ENCODE measurements around the gene TSEN15.

The TSEN15 gene

DNA sequence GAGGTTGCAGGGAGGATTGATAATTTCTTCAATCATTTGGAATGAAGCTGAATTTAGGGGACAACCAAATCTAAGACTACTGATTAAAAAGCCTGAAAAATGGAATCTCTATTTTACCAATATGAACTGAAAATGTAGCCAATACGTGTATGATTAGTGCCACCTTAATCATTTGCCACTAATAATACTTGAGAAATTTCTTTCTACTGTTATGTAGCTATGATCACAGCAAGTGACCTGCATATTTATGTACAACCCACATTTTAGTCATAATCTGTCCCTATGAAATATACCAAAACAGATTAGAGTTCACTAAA, 20.5 kb upstream of the TSEN15 start:
- Histone ChIP-seq H3K27ac (ENCODE audit: low read depth, low read length, severe bottlenecking) (no peak overlapping the region), H3K4me1 (ENCODE audit: control insufficient read depth, insufficient read depth, low read length, poor library complexity, severe bottlenecking) (no peaks in the 10 kb centered on the region), H3K9me3 (ENCODE audit: control insufficient read depth, low read length) (no peaks in the 10 kb centered on the region), H3K36me3 (ENCODE audit: control insufficient read depth, insufficient read depth, low read length) (no peaks in the 10 kb centered on the region), H3K4me3 (ENCODE audit: extremely low read depth, insufficient read depth, low read length, poor library complexity, severe bottlenecking) (no peak overlapping the region)
- WGBS, 2 experiments (ENCODE audit: insufficient coverage in 2 of 2), result no CpG with 5 or more reads among the region's 1 CpG

DNA sequence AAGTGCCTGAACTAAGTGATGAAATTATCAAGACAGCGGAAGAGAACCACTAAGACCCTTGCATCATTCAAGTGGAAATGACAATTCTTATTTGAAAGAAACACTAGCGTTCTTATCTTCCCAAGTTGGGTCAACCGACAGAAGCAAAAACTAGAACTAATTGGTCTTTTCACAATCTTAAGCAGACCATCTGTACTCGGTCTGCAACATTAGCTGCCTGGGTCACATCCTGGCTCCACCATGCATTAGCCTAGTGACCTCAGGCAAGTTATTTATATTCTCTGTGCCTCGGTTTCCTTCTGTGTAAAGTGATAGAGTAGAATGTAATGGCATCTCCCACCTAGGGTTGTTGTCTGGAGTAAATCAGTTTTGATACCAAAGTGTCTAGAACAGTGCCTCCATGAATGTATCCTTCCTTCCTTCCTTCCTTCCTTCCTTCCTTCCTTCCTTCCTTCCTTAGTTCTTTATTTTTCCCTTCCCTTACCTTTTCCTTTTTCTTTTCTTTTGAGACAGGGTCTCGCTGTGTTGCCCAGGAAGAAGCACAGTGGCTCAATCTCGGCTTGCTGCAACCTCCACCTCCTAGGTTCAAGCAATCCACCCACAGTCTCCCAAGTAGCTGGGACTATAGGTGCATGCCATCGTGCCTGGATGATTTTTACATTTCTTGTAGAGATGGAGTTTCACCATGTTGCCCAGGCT, 20.0 kb upstream of the TSEN15 start:
- Histone ChIP-seq H3K4me1 (ENCODE audit: control insufficient read depth, insufficient read depth, low read length, poor library complexity, severe bottlenecking) (no peaks in the 10 kb centered on the region), H3K36me3 (ENCODE audit: control insufficient read depth, insufficient read depth, low read length) (no peaks in the 10 kb centered on the region), H3K4me3 (ENCODE audit: extremely low read depth, insufficient read depth, low read length, poor library complexity, severe bottlenecking) (no peak overlapping the region), H3K27ac (ENCODE audit: low read depth, low read length, severe bottlenecking) (no peak overlapping the region), H3K9me3 (ENCODE audit: control insufficient read depth, low read length) (no peaks in the 10 kb centered on the region)
- WGBS, 2 experiments (ENCODE audit: insufficient coverage in 2 of 2), result 85 to 92% methylated on average over 6 to 7 of the region's 8 CpGs

DNA sequence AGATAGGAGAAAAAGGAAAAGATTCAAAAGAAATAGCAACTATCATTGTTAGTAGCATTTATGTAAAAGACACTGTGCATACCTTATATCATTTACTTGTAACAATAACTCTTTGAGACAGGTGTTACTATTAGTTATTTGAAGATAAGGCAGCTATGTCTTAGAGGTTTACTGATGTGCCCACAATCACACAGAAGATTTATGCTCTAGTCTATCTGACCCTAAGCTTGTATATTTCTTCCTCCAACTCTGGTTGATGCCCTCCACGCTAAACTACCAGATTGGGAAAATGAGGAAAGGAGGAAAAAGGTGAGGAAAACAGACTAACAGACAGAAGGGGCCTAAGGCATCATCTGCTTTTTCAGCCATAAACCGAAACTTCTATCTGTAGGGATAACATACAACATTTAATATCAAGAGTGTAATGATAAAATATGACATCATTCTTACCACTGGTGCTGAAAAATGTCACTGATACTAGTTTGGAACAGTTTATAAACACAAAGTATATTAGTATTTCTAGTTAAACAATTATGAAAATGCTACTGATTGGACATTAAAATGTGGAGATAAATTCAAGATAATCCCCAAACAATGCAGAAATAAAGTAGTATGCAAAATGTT, 19.1 kb upstream of the TSEN15 start:
- no peaks in the 10 kb centered on the region for H3K9me3 ChIP-seq (ENCODE audit: control insufficient read depth, low read length)
- H3K4me1 ChIP-seq (ENCODE audit: control insufficient read depth, insufficient read depth, low read length, poor library complexity, severe bottlenecking), result no peaks in the 10 kb centered on the region
- H3K27ac ChIP-seq (ENCODE audit: low read depth, low read length, severe bottlenecking), result no peak overlapping the region
- H3K4me3 ChIP-seq (ENCODE audit: extremely low read depth, insufficient read depth, low read length, poor library complexity, severe bottlenecking), result no peak overlapping the region
- no peaks in the 10 kb centered on the region for H3K36me3 ChIP-seq (ENCODE audit: control insufficient read depth, insufficient read depth, low read length)
- WGBS, 2 experiments (ENCODE audit: insufficient coverage in 2 of 2), result no CpG with 5 or more reads among the region's 2 CpGs

- WGBS, 2 experiments (ENCODE audit: insufficient coverage in 2 of 2), result 71 to 73% methylated on average over 3 of the region's 3 CpGs
- no peak overlapping the region for H3K4me3 ChIP-seq (ENCODE audit: extremely low read depth, insufficient read depth, low read length, poor library complexity, severe bottlenecking)
- no peak overlapping the region for H3K27ac ChIP-seq (ENCODE audit: low read depth, low read length, severe bottlenecking)
- H3K4me1 ChIP-seq (ENCODE audit: control insufficient read depth, insufficient read depth, low read length, poor library complexity, severe bottlenecking), result no peaks in the 10 kb centered on the region
- H3K9me3 ChIP-seq (ENCODE audit: control insufficient read depth, low read length), result no peaks in the 10 kb centered on the region
- H3K36me3 ChIP-seq (ENCODE audit: control insufficient read depth, insufficient read depth, low read length), result no peaks in the 10 kb centered on the region
These were observed 18.6 kb upstream of the TSEN15 start for GRCh38 chr1:184032930-184033418.

GRCh38 chr1:184033711-184034167, 17.8 kb upstream of the TSEN15 start:
- Histone ChIP-seq H3K4me1 (ENCODE audit: control insufficient read depth, insufficient read depth, low read length, poor library complexity, severe bottlenecking) (no peaks in the 10 kb centered on the region), H3K9me3 (ENCODE audit: control insufficient read depth, low read length) (no peaks in the 10 kb centered on the region), H3K36me3 (ENCODE audit: control insufficient read depth, insufficient read depth, low read length) (no peaks in the 10 kb centered on the region), H3K27ac (ENCODE audit: low read depth, low read length, severe bottlenecking) (no peak overlapping the region), H3K4me3 (ENCODE audit: extremely low read depth, insufficient read depth, low read length, poor library complexity, severe bottlenecking) (no peak overlapping the region)
- 70 to 88% methylated on average over 1 to 2 of the region's 2 CpGs for WGBS, 2 experiments (ENCODE audit: insufficient coverage in 2 of 2)

DNA sequence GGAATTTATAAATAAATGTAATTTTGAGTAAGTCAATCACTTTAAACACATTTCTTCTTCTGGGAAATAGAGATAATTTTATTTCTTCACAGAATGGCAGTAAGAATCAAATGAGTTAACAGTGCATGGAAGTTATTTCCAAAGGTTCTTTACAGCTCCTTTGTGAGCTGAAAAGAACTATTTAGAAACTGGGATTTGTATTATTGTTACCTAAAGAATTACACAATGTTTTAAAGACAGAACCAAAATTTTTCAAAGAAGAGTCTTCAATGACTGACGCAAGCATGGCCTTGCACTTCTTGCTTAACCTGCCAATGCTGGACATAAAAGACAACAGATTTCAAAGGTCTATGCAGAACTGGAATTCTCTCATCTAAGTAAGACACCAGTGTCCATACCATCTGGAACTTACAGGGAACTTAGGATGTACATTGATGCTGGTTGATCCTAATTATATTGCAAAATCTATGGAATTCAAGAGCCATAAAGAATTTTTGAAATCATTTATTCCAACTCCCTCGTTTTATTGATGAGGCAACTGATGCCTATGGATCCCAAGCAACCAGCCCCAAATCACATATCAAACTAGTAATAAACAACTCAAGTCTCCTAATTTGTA, 16.7 kb upstream of the TSEN15 start:
- no peaks in the 10 kb centered on the region for H3K9me3 ChIP-seq (ENCODE audit: control insufficient read depth, low read length)
- WGBS, 2 experiments (ENCODE audit: insufficient coverage in 2 of 2), result 82 to 100% methylated on average over 1 of the region's 2 CpGs
- H3K27ac ChIP-seq (ENCODE audit: low read depth, low read length, severe bottlenecking), result no peak overlapping the region
- no peaks in the 10 kb centered on the region for H3K4me1 ChIP-seq (ENCODE audit: control insufficient read depth, insufficient read depth, low read length, poor library complexity, severe bottlenecking)
- H3K4me3 ChIP-seq (ENCODE audit: extremely low read depth, insufficient read depth, low read length, poor library complexity, severe bottlenecking), result no peak overlapping the region
- H3K36me3 ChIP-seq (ENCODE audit: control insufficient read depth, insufficient read depth, low read length), result no peaks in the 10 kb centered on the region

GRCh38 chr1:184035719-184036516, 15.6 kb upstream of the TSEN15 start:
- H3K27ac ChIP-seq (ENCODE audit: low read depth, low read length, severe bottlenecking), result no peak overlapping the region
- peak overlapping the region; percentile 49 for H3K4me3 ChIP-seq (ENCODE audit: extremely low read depth, insufficient read depth, low read length, poor library complexity, severe bottlenecking)
- 26 to 35% methylated on average over 17 to 25 of the region's 31 CpGs for WGBS, 2 experiments (ENCODE audit: insufficient coverage in 2 of 2)
- no peaks in the 10 kb centered on the region for H3K36me3 ChIP-seq (ENCODE audit: control insufficient read depth, insufficient read depth, low read length)
- no peaks in the 10 kb centered on the region for H3K4me1 ChIP-seq (ENCODE audit: control insufficient read depth, insufficient read depth, low read length, poor library complexity, severe bottlenecking)
- no peaks in the 10 kb centered on the region for H3K9me3 ChIP-seq (ENCODE audit: control insufficient read depth, low read length)

DNA sequence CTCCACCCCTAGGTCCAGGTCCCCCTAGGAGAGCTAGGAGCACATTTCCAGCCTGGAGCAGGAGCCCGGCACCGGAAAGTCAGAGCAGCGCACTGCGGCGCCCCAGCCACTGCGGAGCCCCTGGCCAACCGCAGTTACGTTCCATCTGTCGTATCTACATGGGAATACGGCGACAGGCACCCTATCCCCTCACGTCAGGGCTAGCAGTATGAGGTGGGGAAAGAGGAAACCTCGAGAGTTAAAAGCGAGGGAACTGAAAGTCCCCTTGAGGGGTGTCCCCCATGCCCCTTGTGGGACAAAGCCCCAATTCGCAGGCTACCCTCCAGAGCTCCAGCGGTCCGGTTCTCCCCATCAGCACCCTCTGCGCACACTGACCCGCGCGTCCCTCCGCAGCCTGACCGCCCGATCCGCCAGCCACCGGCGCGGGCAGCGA, 15.0 kb upstream of the TSEN15 start:
- 0% methylated on average over 13 to 16 of the region's 29 CpGs for WGBS, 2 experiments (ENCODE audit: insufficient coverage in 2 of 2)
- Histone ChIP-seq H3K9me3 (ENCODE audit: control insufficient read depth, low read length) (no peaks in the 10 kb centered on the region), H3K4me1 (ENCODE audit: control insufficient read depth, insufficient read depth, low read length, poor library complexity, severe bottlenecking) (no peaks in the 10 kb centered on the region), H3K27ac (ENCODE audit: low read depth, low read length, severe bottlenecking) (no peak overlapping the region), H3K36me3 (ENCODE audit: control insufficient read depth, insufficient read depth, low read length) (no peaks in the 10 kb centered on the region), H3K4me3 (ENCODE audit: extremely low read depth, insufficient read depth, low read length, poor library complexity, severe bottlenecking) (peak overlapping the region; percentile 49)

DNA sequence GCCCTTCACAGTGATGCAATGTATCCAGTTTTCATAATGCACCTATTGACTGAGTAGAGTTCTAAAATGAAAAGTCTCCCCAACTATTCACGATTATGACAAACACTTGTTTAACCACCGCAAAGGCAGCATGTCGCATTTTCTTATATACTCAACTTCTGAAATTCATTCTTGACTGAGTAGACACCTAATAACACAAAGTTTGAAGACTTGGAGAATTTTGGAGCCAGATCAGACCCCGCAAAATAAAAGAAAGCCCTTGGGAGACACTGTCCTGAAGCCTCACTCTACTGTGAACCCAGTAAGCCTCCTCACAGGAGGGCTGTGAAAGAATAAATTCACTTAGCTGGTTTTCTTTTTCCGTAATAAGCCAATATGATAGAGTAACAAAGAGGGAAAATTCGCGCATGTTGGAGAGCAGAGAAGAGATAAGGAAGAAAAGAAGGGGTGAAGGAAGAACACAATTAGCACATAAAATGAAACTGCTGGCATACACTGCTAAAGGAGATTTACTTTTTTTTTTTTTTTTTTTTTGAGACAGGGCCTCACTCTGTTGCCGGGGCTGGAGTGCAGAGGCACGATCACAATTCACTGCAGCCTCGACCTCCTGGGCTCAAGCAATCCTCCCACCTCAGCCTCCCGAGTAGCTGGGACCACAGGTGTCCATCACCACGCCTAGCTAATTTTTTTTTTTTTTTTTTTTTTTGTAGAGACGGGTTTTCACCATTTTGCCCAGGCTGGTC, 13.5 kb upstream of the TSEN15 start:
- no peak overlapping the region for H3K27ac ChIP-seq (ENCODE audit: low read depth, low read length, severe bottlenecking)
- H3K9me3 ChIP-seq (ENCODE audit: control insufficient read depth, low read length), result no peaks in the 10 kb centered on the region
- WGBS, 2 experiments (ENCODE audit: insufficient coverage in 2 of 2), result 84 to 93% methylated on average over 6 to 7 of the region's 13 CpGs
- H3K36me3 ChIP-seq (ENCODE audit: control insufficient read depth, insufficient read depth, low read length), result no peaks in the 10 kb centered on the region
- peak overlapping the region; percentile 49 for H3K4me3 ChIP-seq (ENCODE audit: extremely low read depth, insufficient read depth, low read length, poor library complexity, severe bottlenecking)
- H3K4me1 ChIP-seq (ENCODE audit: control insufficient read depth, insufficient read depth, low read length, poor library complexity, severe bottlenecking), result no peaks in the 10 kb centered on the region

DNA sequence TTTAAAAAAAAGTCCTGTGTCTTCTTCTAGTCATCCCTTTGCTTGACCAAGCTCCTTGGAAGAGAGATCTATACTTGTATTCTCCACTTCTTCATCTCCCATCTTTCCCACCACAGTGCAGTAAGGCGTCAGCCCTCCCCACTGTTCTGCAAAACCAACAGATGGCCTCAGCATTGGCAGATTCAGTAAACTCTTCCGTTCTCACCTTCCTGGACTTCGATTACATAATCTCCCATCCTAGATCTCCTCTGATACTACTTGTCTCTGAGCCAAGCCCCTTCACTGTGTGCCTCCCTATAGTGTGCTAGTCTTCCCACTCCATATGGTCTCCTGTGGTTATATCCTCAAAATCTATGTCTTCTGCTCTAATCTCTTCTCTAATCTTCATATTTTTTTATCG, 12.4 kb upstream of the TSEN15 start:
- Histone ChIP-seq H3K4me1 (ENCODE audit: control insufficient read depth, insufficient read depth, low read length, poor library complexity, severe bottlenecking) (no peaks in the 10 kb centered on the region), H3K36me3 (ENCODE audit: control insufficient read depth, insufficient read depth, low read length) (no peaks in the 10 kb centered on the region), H3K27ac (ENCODE audit: low read depth, low read length, severe bottlenecking) (no peak overlapping the region), H3K9me3 (ENCODE audit: control insufficient read depth, low read length) (no peaks in the 10 kb centered on the region), H3K4me3 (ENCODE audit: extremely low read depth, insufficient read depth, low read length, poor library complexity, severe bottlenecking) (no peak overlapping the region)
- 90 to 96% methylated on average over 3 of the region's 4 CpGs for WGBS, 2 experiments (ENCODE audit: insufficient coverage in 2 of 2)

Data from mesodermal cell (in vitro differentiated cells).